PFSK-1 (cell line): ENCODE data around the gene LHX1.

ENCODE experiments used
- FOXP2 ChIP-seq: optimal IDR thresholded peaks from 2 replicates; pipeline ENCODE3; 2011; ENCODE audit warnings: borderline replicate concordance, control low read depth, inconsistent platforms; ENCODE audit not compliant: insufficient read depth; ENCODE audit errors: extremely low read length, extremely low read depth
- POLR2AphosphoS5 ChIP-seq: IDR thresholded peaks from 2 replicates; pipeline ENCODE4 v1.6.1; 2012; ENCODE audit warnings: low read depth, mild to moderate bottlenecking, control low read depth, low read length, moderate library complexity
- SIN3A ChIP-seq: IDR thresholded peaks from 2 replicates; pipeline ENCODE4 v1.6.1; 2012; ENCODE audit warnings: mild to moderate bottlenecking, low read length, moderate library complexity, borderline replicate concordance; ENCODE audit not compliant: insufficient read depth
- TAF1 ChIP-seq: IDR thresholded peaks from 2 replicates; pipeline ENCODE4 v1.6.1; 2012; ENCODE audit warnings: low read length, control low read depth, borderline replicate concordance; ENCODE audit not compliant: insufficient read depth
- TF ChIP-seq, protein P1 (sequence below), 2 experiments: IDR thresholded peaks; 2 replicates each; pipeline versions ENCODE4 v1.6.1 to v1.8.0; 2011 to 2012; ENCODE audit warnings: low read depth in 2 of 2, low read length in 2 of 2, control low read depth in 1 of 2, inconsistent platforms in 1 of 2, mild to moderate bottlenecking in 1 of 2, moderate library complexity in 1 of 2; ENCODE audit not compliant: insufficient read depth in 1 of 2

The LHX1 gene

GRCh38 chr17:36923814-36924221 is 13.5 kb upstream of the LHX1 start:
- TF ChIP-seq POLR2AphosphoS5 (no peak), TAF1 (no peak), SIN3A (no peak), FOXP2 (no peak)
- TF ChIP-seq, protein P1, sequence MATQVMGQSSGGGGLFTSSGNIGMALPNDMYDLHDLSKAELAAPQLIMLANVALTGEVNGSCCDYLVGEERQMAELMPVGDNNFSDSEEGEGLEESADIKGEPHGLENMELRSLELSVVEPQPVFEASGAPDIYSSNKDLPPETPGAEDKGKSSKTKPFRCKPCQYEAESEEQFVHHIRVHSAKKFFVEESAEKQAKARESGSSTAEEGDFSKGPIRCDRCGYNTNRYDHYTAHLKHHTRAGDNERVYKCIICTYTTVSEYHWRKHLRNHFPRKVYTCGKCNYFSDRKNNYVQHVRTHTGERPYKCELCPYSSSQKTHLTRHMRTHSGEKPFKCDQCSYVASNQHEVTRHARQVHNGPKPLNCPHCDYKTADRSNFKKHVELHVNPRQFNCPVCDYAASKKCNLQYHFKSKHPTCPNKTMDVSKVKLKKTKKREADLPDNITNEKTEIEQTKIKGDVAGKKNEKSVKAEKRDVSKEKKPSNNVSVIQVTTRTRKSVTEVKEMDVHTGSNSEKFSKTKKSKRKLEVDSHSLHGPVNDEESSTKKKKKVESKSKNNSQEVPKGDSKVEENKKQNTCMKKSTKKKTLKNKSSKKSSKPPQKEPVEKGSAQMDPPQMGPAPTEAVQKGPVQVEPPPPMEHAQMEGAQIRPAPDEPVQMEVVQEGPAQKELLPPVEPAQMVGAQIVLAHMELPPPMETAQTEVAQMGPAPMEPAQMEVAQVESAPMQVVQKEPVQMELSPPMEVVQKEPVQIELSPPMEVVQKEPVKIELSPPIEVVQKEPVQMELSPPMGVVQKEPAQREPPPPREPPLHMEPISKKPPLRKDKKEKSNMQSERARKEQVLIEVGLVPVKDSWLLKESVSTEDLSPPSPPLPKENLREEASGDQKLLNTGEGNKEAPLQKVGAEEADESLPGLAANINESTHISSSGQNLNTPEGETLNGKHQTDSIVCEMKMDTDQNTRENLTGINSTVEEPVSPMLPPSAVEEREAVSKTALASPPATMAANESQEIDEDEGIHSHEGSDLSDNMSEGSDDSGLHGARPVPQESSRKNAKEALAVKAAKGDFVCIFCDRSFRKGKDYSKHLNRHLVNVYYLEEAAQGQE (IDR thresholded peaks at IDR 0.05; ENCODE audit: insufficient read depth in 1 of 2, low read depth in 2 of 2, low read length in 2 of 2) = no peak

- no peak for TF ChIP-seq POLR2AphosphoS5
These were observed 11.0 kb upstream of the LHX1 start for GRCh38 chr17:36926226-36926625.

GRCh38 chr17:36926701-36927100 is 10.6 kb upstream of the LHX1 start:
- TF ChIP-seq FOXP2 (no peak), SIN3A (no peak), TAF1 (no peak), POLR2AphosphoS5 (no peak)
- TF ChIP-seq, protein P1 (IDR thresholded peaks at IDR 0.05; ENCODE audit: insufficient read depth in 1 of 2, low read depth in 2 of 2, low read length in 2 of 2) = no peak

GRCh38 chr17:36928471-36929345 is 8.6 kb upstream of the LHX1 start:
- TF ChIP-seq POLR2AphosphoS5 (no peak), TAF1 (no peak), FOXP2 (no peak), SIN3A (no peak)
- TF ChIP-seq, protein P1 (IDR thresholded peaks at IDR 0.05; ENCODE audit: insufficient read depth in 1 of 2, low read depth in 2 of 2, low read length in 2 of 2) = no peak

DNA sequence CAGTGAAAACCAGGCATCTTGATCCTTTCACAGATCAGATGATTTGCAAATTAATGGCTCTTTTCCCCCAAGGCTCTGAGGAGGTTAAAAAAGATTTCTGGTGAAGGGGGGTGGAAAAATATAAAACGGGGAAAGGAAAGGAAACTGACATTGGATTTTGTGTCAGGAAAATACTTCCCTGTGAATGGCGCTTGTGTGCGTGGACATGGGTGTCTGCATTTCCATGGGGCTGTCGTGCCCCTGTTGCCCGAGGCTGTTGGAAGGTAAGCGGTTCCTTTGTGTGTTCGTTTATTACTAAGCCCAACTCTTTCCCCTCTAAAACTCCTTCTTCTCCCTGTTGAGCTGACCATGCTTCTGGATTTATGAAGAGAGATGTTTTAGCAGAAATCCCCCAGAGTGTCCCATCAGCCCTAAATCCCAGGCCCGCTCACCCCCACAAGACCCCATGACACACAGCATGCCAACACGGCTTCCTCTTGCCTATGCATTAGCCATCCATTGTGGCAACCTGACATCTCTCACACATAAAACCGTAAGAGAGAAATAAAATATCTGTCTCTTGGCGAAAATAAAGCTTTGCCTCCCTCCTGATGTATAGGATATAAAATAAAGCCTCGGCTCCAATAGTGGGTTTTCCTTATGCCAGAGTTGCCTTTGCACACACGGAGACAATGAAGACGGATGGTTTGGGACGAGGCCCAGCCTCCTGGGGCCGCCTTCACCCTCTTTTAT is 7.3 kb upstream of the LHX1 start:
- TF ChIP-seq, protein P1 (IDR thresholded peaks at IDR 0.05; ENCODE audit: insufficient read depth in 1 of 2, low read depth in 2 of 2, low read length in 2 of 2) = no peak
- TF ChIP-seq TAF1 (no peak), FOXP2 (no peak), SIN3A (no peak), POLR2AphosphoS5 (no peak)
